ENCODE data around the gene THSD7A. TPM values are rescaled to one million over a fixed set of nuclear protein-coding genes. Genes with fewer than 3 reads are reported as not detected.

The THSD7A gene
- total and polyA plus RNA-seq, 10 of the 15 experiments (the other 5 are each of a cell fraction or from before 2014, with no cell fraction given): 0.03 to 0.09 (median 0.03) TPM; not detected in 7

DNA sequence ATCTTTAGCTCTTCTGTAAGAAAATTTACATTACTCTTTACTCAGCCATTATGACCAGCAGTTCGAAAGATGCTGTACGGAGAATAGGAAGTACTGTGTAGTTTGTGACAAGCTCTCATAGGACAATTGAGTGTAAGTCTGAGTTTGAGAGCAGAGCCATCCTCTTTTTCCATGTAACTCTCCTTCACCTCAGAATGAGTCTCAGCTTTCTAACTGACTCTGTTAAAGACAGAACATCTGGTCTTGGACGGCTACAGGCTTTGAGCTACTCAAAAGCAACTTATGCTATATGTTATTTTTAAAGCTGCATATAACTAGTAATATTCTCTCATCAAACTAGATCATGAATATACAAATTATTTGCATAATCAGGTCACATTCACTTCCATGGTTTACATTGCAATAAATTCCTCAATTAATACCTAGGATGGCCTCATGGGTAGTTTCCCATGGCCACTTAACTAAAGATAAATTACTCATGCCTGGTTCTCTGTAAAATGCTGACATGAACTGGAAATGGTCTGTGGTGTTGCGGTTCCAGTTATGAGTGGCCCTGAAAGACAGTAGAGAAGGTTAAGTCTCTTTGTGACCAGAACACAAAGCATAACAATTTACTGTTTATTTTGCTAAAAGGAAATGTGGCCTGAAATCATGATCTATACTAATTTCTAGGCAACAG, 499.7 kb downstream of the THSD7A start (continued):
- TF ChIP-seq TARDBP (IDR thresholded peaks at IDR 0.05; ENCODE audit: borderline replicate concordance): no peak
- TF ChIP-seq, protein P1, sequence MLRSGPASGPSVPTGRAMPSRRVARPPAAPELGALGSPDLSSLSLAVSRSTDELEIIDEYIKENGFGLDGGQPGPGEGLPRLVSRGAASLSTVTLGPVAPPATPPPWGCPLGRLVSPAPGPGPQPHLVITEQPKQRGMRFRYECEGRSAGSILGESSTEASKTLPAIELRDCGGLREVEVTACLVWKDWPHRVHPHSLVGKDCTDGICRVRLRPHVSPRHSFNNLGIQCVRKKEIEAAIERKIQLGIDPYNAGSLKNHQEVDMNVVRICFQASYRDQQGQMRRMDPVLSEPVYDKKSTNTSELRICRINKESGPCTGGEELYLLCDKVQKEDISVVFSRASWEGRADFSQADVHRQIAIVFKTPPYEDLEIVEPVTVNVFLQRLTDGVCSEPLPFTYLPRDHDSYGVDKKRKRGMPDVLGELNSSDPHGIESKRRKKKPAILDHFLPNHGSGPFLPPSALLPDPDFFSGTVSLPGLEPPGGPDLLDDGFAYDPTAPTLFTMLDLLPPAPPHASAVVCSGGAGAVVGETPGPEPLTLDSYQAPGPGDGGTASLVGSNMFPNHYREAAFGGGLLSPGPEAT (IDR thresholded peaks at IDR 0.05; ENCODE audit: low read depth): peak; percentile 58; the same call in 1 of the 2 replicates
- TF ChIP-seq NR2F1 (conservative IDR thresholded peaks at IDR 0.05): peak; percentile 66; the same call in 1 of the 2 replicates
- TF ChIP-seq ZNF384 (IDR thresholded peaks at IDR 0.05; ENCODE audit: borderline replicate concordance, low read depth, low read length): no peak
- peak; percentile 98 for TF ChIP-seq NFIC (IDR thresholded peaks at IDR 0.05; ENCODE audit: low read depth, low read length)
- no peak for TF ChIP-seq NRF1 (conservative IDR thresholded peaks at IDR 0.05; ENCODE audit: low read depth, low read length)
- TF ChIP-seq, protein P2, sequence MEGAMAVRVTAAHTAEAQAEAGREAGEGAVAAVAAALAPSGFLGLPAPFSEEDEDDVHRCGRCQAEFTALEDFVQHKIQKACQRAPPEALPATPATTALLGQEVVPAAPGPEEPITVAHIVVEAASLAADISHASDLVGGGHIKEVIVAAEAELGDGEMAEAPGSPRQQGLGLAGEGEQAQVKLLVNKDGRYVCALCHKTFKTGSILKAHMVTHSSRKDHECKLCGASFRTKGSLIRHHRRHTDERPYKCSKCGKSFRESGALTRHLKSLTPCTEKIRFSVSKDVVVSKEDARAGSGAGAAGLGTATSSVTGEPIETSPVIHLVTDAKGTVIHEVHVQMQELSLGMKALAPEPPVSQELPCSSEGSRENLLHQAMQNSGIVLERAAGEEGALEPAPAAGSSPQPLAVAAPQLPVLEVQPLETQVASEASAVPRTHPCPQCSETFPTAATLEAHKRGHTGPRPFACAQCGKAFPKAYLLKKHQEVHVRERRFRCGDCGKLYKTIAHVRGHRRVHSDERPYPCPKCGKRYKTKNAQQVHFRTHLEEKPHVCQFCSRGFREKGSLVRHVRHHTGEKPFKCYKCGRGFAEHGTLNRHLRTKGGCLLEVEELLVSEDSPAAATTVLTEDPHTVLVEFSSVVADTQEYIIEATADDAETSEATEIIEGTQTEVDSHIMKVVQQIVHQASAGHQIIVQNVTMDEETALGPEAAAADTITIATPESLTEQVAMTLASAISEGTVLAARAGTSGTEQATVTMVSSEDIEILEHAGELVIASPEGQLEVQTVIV (IDR thresholded peaks at IDR 0.05; ENCODE audit: borderline replicate concordance, partially characterized antibody): no peak
- TF ChIP-seq MYB (IDR thresholded peaks at IDR 0.05; ENCODE audit: borderline replicate concordance, low read depth, low read length): no peak
- peak; percentile 91 for TF ChIP-seq JUND (IDR thresholded peaks at IDR 0.05; ENCODE audit: low read depth, low read length)
- peak in 1 of 2 experiments; percentile 90; a peak in 1 of 4 replicates for TF ChIP-seq CEBPB (IDR thresholded peaks at IDR 0.05; ENCODE audit: borderline replicate concordance in 1 of 2, low read depth in 2 of 2, low read length in 2 of 2)
- TF ChIP-seq EED (IDR thresholded peaks at IDR 0.05; ENCODE audit: low read depth): peak; percentile 89
- no peak for TF ChIP-seq SMC3 (IDR thresholded peaks at IDR 0.05; ENCODE audit: borderline replicate concordance, low read length)
- TF ChIP-seq TCF3 (IDR thresholded peaks at IDR 0.05; ENCODE audit: borderline replicate concordance, insufficient read depth, low read depth, low read length): peak; percentile 28; the same call in 1 of the 2 replicates
- TF ChIP-seq IKZF2 (IDR thresholded peaks at IDR 0.05): peak; percentile 80 to 84
- TF ChIP-seq NFXL1 (IDR thresholded peaks at IDR 0.05; ENCODE audit: borderline replicate concordance): no peak
- TF ChIP-seq MTA2 (IDR thresholded peaks at IDR 0.05; ENCODE audit: low read depth): peak; percentile 94
- TF ChIP-seq CREM (IDR thresholded peaks at IDR 0.05; ENCODE audit: low read depth): peak; percentile 90
- TF ChIP-seq, protein P3, sequence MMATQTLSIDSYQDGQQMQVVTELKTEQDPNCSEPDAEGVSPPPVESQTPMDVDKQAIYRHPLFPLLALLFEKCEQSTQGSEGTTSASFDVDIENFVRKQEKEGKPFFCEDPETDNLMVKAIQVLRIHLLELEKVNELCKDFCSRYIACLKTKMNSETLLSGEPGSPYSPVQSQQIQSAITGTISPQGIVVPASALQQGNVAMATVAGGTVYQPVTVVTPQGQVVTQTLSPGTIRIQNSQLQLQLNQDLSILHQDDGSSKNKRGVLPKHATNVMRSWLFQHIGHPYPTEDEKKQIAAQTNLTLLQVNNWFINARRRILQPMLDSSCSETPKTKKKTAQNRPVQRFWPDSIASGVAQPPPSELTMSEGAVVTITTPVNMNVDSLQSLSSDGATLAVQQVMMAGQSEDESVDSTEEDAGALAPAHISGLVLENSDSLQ (IDR thresholded peaks at IDR 0.05): no peak
- TF ChIP-seq STAT3 (IDR thresholded peaks at IDR 0.05; ENCODE audit: low read depth, low read length): peak; percentile 38; the same call in 1 of the 2 replicates
- TF ChIP-seq EZH2 (IDR thresholded peaks at IDR 0.05; ENCODE audit: borderline replicate concordance, control insufficient read depth, low read depth, low read length): peak; percentile 58; the same call in 1 of the 2 replicates
- peak in 1 of 2 experiments; percentile 49; a peak in 1 of 4 replicates for TF ChIP-seq ETV6 (conservative IDR thresholded peaks at IDR 0.05 in 1 of 2, IDR thresholded peaks at IDR 0.05 in 1 of 2; ENCODE audit: borderline replicate concordance in 1 of 2, low read depth in 1 of 2)
- TF ChIP-seq, protein P4, sequence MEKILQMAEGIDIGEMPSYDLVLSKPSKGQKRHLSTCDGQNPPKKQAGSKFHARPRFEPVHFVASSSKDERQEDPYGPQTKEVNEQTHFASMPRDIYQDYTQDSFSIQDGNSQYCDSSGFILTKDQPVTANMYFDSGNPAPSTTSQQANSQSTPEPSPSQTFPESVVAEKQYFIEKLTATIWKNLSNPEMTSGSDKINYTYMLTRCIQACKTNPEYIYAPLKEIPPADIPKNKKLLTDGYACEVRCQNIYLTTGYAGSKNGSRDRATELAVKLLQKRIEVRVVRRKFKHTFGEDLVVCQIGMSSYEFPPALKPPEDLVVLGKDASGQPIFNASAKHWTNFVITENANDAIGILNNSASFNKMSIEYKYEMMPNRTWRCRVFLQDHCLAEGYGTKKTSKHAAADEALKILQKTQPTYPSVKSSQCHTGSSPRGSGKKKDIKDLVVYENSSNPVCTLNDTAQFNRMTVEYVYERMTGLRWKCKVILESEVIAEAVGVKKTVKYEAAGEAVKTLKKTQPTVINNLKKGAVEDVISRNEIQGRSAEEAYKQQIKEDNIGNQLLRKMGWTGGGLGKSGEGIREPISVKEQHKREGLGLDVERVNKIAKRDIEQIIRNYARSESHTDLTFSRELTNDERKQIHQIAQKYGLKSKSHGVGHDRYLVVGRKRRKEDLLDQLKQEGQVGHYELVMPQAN (conservative IDR thresholded peaks at IDR 0.05): no peak
